EH (cell line): ENCODE results near the gene EARS2.
"Not testable (repeated sequence)": the region's sequence is repeated elsewhere in the genome, so short reads cannot be mapped to it uniquely, and the experiment has no call there.

ENCODE experiments used
- DNase-seq: peaks from one replicate; pipeline ENCODE4 v3.0.0-alpha.2; 2015; ENCODE audit warnings: low read depth

EARS2 gene

GRCh38 chr16:23567602-23568001, 10.5 kb upstream of the EARS2 start:
- no peak for DNase-seq

GRCh38 chr16:23566724-23567123, 9.6 kb upstream of the EARS2 start:
- DNase-seq: no peak

GRCh38 chr16:23564575-23565363, 7.6 kb upstream of the EARS2 start:
- DNase-seq: no peak

- DNase-seq: no peak
Observed at GRCh38 chr16:23563186-23563585, 6.0 kb upstream of the EARS2 start.

- DNase-seq: no peak
Observed at GRCh38 chr16:23562505-23562904, 5.4 kb upstream of the EARS2 start.

- DNase-seq: no peak
Observed at GRCh38 chr16:23561586-23561985, 4.4 kb upstream of the EARS2 start.

- DNase-seq: peak; percentile 68
Observed at GRCh38 chr16:23557779-23558702, 891 bp upstream of the EARS2 start.

- no peak for DNase-seq
Observed at GRCh38 chr16:23554536-23554935, 2.6 kb downstream of the EARS2 start.

GRCh38 chr16:23552161-23552560, 5.0 kb downstream of the EARS2 start:
- no peak for DNase-seq

- DNase-seq: no peak
Observed at GRCh38 chr16:23549938-23550337, 7.2 kb downstream of the EARS2 start.

GRCh38 chr16:23544436-23544835, 12.7 kb downstream of the EARS2 start:
- DNase-seq: no peak

GRCh38 chr16:23540817-23541178, 16.4 kb downstream of the EARS2 start:
- not testable (repeated sequence) for DNase-seq

GRCh38 chr16:23539984-23540816, 16.9 kb downstream of the EARS2 start:
- DNase-seq: no peak

- no peak for DNase-seq
Observed at GRCh38 chr16:23538919-23539278, 18.3 kb downstream of the EARS2 start.

- DNase-seq: no peak
Observed at GRCh38 chr16:23537390-23537789, 19.8 kb downstream of the EARS2 start.

GRCh38 chr16:23535901-23536300, 21.2 kb downstream of the EARS2 start:
- no peak for DNase-seq

GRCh38 chr16:23534868-23535860, 22.0 kb downstream of the EARS2 start:
- peak; percentile 18 for DNase-seq

GRCh38 chr16:23532448-23532847, 24.7 kb downstream of the EARS2 start:
- DNase-seq: no peak

GRCh38 chr16:23530062-23530461, 27.1 kb downstream of the EARS2 start:
- DNase-seq: no peak

GRCh38 chr16:23528644-23529310, 28.4 kb downstream of the EARS2 start:
- no peak for DNase-seq
